Measurements from ENCODE around the gene SEC23A.
"Not testable (repeated sequence)": the region's sequence is repeated elsewhere in the genome, so short reads cannot be mapped to it uniquely, and the experiment has no call there.

The SEC23A gene

DNA sequence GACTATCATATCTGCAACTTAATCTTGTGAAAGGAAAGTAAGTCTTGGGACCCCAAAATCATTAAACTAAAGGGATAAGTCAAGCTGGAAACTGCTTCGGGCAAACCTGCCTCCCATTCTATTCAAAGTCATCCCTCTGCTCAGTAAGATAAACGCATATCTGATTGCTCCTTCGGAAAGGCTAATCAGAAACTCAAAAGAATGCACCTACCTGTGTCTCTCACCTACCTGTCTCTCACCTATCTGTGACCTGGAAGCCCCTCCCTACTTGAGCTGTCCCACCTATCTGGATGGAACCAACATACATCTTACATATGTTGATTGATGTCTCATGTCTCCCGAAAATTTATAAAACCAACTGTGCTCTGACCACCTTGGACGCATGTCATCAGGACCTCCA, 19.9 kb downstream of the SEC23A start:
- H3K4me3 ChIP-seq, result no peak overlapping the region
- TF ChIP-seq, protein P1, sequence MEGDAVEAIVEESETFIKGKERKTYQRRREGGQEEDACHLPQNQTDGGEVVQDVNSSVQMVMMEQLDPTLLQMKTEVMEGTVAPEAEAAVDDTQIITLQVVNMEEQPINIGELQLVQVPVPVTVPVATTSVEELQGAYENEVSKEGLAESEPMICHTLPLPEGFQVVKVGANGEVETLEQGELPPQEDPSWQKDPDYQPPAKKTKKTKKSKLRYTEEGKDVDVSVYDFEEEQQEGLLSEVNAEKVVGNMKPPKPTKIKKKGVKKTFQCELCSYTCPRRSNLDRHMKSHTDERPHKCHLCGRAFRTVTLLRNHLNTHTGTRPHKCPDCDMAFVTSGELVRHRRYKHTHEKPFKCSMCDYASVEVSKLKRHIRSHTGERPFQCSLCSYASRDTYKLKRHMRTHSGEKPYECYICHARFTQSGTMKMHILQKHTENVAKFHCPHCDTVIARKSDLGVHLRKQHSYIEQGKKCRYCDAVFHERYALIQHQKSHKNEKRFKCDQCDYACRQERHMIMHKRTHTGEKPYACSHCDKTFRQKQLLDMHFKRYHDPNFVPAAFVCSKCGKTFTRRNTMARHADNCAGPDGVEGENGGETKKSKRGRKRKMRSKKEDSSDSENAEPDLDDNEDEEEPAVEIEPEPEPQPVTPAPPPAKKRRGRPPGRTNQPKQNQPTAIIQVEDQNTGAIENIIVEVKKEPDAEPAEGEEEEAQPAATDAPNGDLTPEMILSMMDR (IDR thresholded peaks at IDR 0.05), result no peak
- DNase-seq, result no peak
- no peaks in the 10 kb centered on the region for H3K4me1 ChIP-seq
- peaks cover 59 to 89% (median 66%) of the 10 kb centered on the region in 3 donors for H3K36me3 ChIP-seq
- H3K27ac ChIP-seq, result no peak overlapping the region
- no peaks in the 10 kb centered on the region for H3K9me3 ChIP-seq
- intact Hi-C loops (cut with DNase I; ENCODE audit: low total_unique reads), result no loop called here
- H3K27me3 ChIP-seq, result no peaks in the 10 kb centered on the region

DNA sequence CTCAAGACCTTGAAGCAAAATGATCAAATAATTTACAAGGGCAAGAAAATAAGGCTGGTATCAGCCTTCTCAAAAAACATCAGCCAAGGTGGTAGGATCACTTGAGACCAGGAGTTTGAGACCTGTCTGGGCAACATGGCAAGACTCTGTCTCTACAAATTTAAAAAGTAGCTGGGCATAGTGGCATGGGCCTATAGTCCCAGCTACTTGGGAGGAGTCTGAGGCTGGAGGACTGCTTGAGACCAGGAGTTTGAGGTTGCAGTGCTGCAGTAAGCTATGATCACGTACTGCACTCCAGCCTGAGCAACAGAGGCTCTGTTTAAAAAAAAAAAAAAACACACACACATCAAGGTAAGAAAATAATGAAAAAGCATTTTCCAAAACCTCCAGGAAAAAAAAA, 22.1 kb downstream of the SEC23A start:
- TF ChIP-seq, protein P1 (IDR thresholded peaks at IDR 0.05), result no peak
- no peaks in the 10 kb centered on the region for H3K9me3 ChIP-seq
- H3K4me3 ChIP-seq, result no peak overlapping the region
- no peak for DNase-seq
- no peaks in the 10 kb centered on the region for H3K27me3 ChIP-seq
- intact Hi-C loops (cut with DNase I; ENCODE audit: low total_unique reads), result no loop called here
- H3K27ac ChIP-seq, result no peak overlapping the region
- peaks cover 56 to 87% (median 66%) of the 10 kb centered on the region in 3 donors for H3K36me3 ChIP-seq
- no peaks in the 10 kb centered on the region for H3K4me1 ChIP-seq

DNA sequence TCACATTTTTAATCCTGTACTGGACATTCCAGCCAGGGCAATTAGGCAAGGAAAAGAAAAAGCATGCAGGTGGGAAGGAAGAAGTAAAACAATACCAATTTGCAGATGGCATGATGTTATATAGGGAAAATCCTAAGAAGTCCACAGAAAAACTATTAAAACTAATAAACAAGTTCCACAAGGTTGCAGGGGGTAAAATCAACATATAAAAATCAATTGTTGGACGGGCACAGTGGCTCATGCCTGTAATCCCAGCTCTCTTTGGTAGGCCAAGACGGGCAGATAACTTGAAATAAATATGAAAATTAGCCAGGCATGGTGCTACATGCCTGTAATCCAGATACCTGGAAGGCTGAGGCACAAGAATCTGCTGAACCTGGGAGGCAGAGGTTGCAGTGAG, 31.9 kb downstream of the SEC23A start:
- H3K4me1 ChIP-seq, result no peaks in the 10 kb centered on the region
- TF ChIP-seq, protein P1 (IDR thresholded peaks at IDR 0.05), result no peak

DNA sequence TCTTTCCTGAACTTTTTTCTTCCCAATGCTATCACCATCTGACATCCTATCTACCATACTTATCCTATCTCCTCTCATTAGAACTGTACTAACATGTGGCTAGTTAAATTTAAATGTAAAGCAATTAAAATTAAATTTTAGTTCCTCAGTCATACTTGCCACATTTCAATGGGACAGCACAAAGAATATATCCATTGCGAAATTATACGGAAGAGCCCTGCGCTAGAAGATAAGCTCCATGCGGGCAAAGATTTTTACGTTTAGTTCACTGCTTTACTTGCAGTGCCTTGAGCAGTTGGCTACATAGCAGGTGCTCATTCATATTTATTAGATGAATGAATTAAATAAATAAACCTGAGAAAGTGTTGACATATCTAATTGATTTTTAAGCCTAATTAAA, 33.1 kb downstream of the SEC23A start:
- intact Hi-C loops (cut with DNase I; ENCODE audit: low total_unique reads), result no loop called here
- Histone ChIP-seq H3K27me3 (no peaks in the 10 kb centered on the region), H3K4me3 (no peak overlapping the region), H3K27ac (no peak overlapping the region), H3K36me3 (peaks cover 55 to 86% (median 64%) of the 10 kb centered on the region in 3 donors), H3K4me1 (no peaks in the 10 kb centered on the region), H3K9me3 (no peaks in the 10 kb centered on the region)
- TF ChIP-seq, protein P1 (IDR thresholded peaks at IDR 0.05), result no peak
- no peak for DNase-seq

More for the DNA sequence above, 31.9 kb downstream of the SEC23A start:
- Histone ChIP-seq H3K36me3 (peaks cover 48 to 85% (median 74%) of the 10 kb centered on the region in 3 donors), H3K9me3 (no peaks in the 10 kb centered on the region), H3K27ac (no peak overlapping the region), H3K27me3 (no peaks in the 10 kb centered on the region), H3K4me3 (no peak overlapping the region)
- DNase-seq, result no peak
- intact Hi-C loops (cut with DNase I; ENCODE audit: low total_unique reads), result no loop called here

DNA sequence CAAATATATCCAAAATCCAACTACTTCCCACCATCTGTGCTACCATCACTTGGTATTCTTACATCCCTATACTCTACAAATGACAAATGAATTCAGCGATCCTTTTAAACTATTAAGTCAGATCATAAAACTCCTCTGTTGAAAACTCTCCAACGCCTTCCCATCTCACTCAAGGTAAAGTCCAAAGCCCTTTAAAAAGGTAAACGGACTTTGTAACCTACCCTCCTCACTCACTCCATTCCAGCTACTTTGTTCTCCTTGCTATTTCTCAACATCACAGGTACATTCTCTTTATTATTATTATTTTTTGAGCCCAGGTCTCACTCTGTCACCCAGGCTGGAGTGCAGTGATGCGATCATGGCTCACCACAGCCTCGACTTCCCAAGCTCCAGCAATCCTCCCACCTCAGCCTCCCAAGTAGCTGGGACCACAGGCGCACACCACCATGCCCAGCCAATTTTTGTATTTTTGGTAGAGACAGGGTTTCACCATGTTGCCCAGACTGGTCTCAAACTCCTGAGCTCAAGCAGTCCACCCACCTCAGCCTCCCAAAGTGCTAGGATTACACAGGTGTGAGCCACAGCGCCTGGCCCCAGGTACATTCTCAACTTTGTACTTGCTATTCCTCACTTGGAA, 33.7 kb downstream of the SEC23A start:
- intact Hi-C loops (cut with DNase I; ENCODE audit: low total_unique reads); H3K4me1 ChIP-seq; DNase-seq; H3K9me3 ChIP-seq; H3K4me3 ChIP-seq; H3K27me3 ChIP-seq; H3K27ac ChIP-seq: not testable (repeated sequence)
- H3K36me3 ChIP-seq, result peaks cover 55 to 86% (median 65%) of the 10 kb centered on the region in 3 donors

DNA sequence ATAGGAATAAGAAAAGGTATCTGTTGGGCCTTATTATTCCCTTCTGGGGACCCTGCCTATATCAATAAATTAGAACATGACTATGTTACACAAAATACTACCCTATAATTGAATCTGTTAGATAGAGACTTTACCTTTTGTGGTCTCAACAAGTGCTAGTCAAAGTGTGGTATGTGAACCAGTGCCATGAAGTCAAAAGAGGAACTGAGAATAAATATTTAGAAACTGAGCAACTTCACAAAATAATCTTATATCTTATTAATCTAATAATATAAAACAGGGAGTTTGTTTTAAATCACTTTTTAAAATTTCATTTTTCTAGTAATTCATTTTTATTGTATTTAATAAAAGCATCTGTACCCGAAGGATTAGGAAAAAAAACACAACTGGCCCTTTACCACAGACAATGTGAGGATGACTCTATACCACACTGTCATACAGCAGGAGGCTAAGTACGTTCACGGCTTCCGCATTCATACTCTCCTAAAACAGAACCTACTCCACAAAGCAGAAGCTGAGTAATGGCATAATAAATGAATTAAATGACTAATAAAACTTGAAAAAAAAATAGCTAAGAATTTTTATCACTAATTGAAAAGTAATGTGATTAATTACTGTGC, 42.1 kb downstream of the SEC23A start:
- intact Hi-C loops (cut with DNase I; ENCODE audit: low total_unique reads), result no loop called here
- Histone ChIP-seq H3K4me1 (no peaks in the 10 kb centered on the region), H3K36me3 (peaks cover 48 to 92% (median 91%) of the 10 kb centered on the region in 3 donors), H3K27ac (no peak overlapping the region), H3K4me3 (no peak overlapping the region), H3K27me3 (no peaks in the 10 kb centered on the region), H3K9me3 (peaks cover 4 to 10% (median 9%) of the 10 kb centered on the region in 3 donors)
- no peak for DNase-seq
- TF ChIP-seq, protein P1 (IDR thresholded peaks at IDR 0.05), result no peak
